Astrocyte of the spinal cord (primary cell): Measurements from ENCODE around the gene ARID5B.

Experiments used
- DNase-seq: peaks from one replicate; pipeline ENCODE4 v3.0.0; 2011; ENCODE audit warnings: low read depth, low spot score
- H3K4me3 ChIP-seq: 2 replicates; pipeline ENCODE4 v1.5.1; 2011; ENCODE audit warnings: low read depth, mild to moderate bottlenecking, low read length, moderate library complexity
- in situ Hi-C: cut with HindIII; loops from 2 replicates; pipeline ENCODE4 v1.10.0; 2017; ENCODE audit warnings: low sequenced_read_pairs
- TF ChIP-seq, protein P1 (sequence below): IDR thresholded peaks from 2 replicates; pipeline ENCODE4 v1.5.1; 2012; ENCODE audit warnings: low read depth, mild to moderate bottlenecking, low read length, inconsistent platforms

Gene ARID5B

DNA sequence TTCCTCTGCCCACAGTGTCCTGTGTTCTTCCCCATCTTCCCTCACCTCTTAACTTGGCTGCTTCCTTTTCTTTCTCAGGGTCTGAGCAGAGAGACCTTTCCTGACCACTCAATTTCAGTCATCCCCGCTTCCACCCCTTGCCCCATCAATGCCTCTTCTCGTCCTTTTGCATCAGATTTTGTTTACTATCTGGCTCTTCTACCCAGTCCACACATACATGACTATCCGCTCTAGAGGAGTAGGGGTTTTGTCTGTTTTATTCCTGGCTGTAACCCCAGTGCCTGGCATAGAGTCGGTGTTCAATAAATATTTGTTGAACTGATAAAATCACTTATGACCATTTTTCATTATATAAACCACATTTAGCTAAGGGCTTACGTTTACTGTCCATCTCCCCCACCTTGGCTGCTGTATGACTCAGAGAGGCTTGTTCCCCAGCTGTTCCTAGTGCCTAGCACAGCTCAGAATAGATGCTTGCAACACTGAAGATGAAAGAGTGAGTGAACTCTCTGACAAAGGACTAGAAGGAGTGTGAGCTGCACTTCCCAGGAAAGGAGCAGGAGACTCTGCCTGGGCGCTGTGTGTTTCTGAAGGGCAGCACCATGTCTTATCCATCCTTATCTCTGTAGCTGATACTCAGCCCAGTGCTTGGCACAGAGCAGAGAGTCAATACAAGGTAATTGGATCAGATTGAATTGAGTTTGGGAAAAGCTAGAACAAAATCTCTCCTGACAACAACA is 21.9 kb downstream of the ARID5B start:
- DNase-seq = peak; percentile 56
- in situ Hi-C loops = no loop called here
- TF ChIP-seq, protein P1, sequence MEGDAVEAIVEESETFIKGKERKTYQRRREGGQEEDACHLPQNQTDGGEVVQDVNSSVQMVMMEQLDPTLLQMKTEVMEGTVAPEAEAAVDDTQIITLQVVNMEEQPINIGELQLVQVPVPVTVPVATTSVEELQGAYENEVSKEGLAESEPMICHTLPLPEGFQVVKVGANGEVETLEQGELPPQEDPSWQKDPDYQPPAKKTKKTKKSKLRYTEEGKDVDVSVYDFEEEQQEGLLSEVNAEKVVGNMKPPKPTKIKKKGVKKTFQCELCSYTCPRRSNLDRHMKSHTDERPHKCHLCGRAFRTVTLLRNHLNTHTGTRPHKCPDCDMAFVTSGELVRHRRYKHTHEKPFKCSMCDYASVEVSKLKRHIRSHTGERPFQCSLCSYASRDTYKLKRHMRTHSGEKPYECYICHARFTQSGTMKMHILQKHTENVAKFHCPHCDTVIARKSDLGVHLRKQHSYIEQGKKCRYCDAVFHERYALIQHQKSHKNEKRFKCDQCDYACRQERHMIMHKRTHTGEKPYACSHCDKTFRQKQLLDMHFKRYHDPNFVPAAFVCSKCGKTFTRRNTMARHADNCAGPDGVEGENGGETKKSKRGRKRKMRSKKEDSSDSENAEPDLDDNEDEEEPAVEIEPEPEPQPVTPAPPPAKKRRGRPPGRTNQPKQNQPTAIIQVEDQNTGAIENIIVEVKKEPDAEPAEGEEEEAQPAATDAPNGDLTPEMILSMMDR = no peak
- H3K4me3 ChIP-seq = no peak overlapping the region

DNA sequence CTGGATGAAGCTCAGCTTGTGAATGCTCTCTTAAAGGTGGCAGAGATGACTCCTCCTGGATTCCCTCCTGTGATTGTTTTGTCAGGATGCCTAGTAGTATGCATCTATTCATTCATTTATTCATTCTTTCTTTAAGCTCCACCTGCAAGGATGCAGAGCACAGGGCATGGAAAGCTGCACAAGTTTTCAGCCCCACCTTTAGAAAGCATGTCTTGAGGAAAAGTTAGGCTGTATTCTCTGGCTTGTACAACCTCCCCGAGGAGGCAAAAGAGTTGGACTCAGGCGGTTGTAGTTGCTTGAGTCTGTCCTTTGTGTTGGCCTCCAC is 22.4 kb downstream of the ARID5B start:
- in situ Hi-C loops = no loop called here
- TF ChIP-seq, protein P1 = no peak

DNA sequence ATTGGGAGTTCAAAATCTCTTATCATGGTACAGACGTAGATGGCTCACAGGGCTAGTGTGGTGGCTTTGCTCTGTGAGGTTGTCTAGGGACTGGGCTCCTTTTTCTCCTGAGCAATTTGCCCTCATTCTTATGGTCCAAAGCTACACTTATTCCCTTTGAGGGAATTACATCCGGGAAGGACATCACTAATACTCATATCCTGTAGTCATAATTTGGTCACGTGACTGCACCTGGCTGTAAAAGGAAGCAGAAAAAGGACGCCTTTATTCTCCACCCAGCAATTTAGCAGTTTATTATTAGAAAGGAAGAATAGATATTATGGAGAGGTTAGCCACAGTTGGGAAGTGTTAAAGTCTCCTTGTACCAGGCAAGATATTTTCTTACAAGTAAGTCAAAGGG is 28.1 kb downstream of the ARID5B start:
- in situ Hi-C loops = no loop called here
- no peak overlapping the region for H3K4me3 ChIP-seq
- TF ChIP-seq, protein P1 = no peak
- DNase-seq = no peak

More for the DNA sequence above, 22.4 kb downstream of the ARID5B start:
- no peak for DNase-seq
- H3K4me3 ChIP-seq = no peak overlapping the region

DNA sequence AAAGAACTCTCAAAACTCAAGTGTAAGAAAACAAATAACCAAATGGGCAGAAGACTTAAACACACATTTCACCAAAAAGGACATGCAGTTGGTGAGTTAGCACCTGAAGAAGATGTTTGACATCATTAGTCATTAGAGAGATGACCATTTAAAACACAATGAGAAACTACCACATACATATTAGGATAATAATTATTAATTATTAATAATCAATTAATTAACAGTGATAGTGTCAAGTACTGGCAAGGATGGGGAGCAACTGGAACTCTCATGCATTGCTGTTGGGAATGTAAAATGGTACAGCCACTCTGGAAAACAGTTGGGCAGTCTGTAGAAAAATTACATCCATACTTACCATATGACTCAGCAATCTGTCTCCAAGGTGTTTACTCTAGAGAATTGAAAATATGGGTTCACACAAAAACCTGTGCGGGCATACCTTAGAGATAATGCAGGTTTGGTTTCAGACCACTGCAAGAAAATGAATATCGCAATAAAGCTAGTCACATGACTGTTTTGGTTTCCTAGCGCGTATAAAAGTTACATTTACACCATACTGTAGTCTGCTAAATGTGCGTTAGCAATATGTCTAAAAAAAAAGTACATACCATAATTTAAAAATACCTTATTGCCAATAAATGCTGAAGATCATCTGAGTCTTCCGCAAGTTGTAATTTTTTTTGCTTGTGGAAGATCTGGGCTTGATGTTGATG is 30.3 kb downstream of the ARID5B start:
- no peak overlapping the region for H3K4me3 ChIP-seq
- no peak for DNase-seq
- in situ Hi-C loops = no loop called here
- TF ChIP-seq, protein P1 = no peak

DNA sequence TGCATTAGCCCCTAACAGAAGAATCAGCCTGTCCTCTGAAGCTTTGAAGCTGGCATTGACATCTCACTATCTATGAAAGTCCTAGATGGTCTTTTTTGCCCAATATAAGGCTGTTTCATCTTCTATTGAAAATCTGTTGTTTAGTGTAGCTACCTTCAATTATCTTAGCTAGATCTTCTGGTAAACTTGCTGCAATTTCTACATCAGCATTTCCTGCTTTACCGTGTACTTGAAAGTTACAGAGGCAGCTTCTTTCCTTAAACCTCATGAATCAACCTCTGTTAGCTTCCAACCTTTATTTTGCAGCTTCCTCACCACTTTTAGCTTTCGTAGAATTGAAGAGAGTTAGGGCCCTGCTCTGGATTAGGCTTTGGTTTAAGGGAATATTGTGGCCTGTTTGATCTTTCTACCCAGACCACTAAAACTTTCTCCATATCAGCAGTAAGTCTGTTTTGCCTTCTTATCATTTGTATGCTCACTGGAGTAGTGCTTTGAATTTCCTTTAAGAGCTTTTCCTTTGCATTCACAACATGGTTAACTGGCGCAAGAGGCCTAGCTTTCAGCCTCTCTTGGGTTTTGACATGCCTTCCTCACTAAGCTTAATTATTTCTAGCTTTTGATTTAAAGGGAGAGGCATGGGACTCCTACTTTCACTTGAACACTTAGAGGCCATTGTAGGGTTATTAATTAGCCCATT is 32.5 kb downstream of the ARID5B start:
- no peak overlapping the region for H3K4me3 ChIP-seq
- TF ChIP-seq, protein P1 = no peak
- DNase-seq = no peak
- in situ Hi-C loops = no loop called here

DNA sequence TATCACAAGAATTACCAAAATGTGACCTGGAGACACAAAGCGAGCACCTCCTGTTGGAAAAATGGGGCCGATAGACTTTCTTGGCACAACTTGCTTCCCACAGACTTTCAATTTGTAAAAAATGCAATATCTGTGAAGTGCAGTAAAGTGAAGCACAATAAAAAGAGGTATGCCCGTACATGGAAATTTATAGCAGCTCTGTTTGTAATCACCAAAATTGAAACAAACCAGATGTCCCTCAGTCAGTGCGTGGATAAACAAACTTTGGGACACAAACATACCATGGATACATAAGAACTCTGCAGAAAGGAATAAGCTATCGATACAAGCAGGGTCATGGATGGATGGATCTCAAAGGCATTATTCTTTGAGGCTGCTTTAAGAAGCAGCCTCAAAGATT is 33.6 kb downstream of the ARID5B start:
- no peak for DNase-seq
- H3K4me3 ChIP-seq = no peak overlapping the region
- in situ Hi-C loops = no loop called here
- TF ChIP-seq, protein P1 = no peak
